BJ (cell line): ENCODE results near the gene DNAAF8. TPM values are rescaled to one million over a fixed set of nuclear protein-coding genes. Genes with fewer than 3 reads are reported as not detected.

Source experiments
- CTCF ChIA-PET: fragments of 350-600 bp; formaldehyde crosslinking; extraction: SDS; loops from one replicate; lab custom pipeline; 2021; ENCODE audit warnings: antibody characterized with exemption, inconsistent platforms; lab: Yijun Ruan, JAX
- POLR2A ChIA-PET: fragments of 300-600 bp; sonication (Branson Sonifier 250); formaldehyde crosslinking; extraction: SDS; loops from one replicate; lab custom pipeline; 2021; ENCODE audit warnings: antibody characterized with exemption; lab: Charles Lee
- DNase-seq: peaks from one replicate; pipeline ENCODE4 v3.0.0-alpha.2; 2011; ENCODE audit warnings: low read depth
- H3K27me3 ChIP-seq: 2 replicates; pipeline ENCODE4 v1.6.0; 2011; ENCODE audit warnings: low read length; ENCODE audit not compliant: control insufficient read depth, insufficient read depth
- H3K36me3 ChIP-seq: 2 replicates; pipeline ENCODE4 v1.5.1; 2011; ENCODE audit warnings: low read length; ENCODE audit not compliant: control insufficient read depth, insufficient read depth
- H3K4me3 ChIP-seq: 2 replicates; pipeline ENCODE4 v1.5.1; 2011; ENCODE audit warnings: low read depth, mild to moderate bottlenecking, control low read depth, low read length
- polyA plus RNA-seq: library from polyadenylated mRNA; depleted of rRNA; stranded (reverse); fragments of >200 nt; gene quantifications from 2 replicates; pipeline ENCODE4 v1.2.3, GENCODE V29; 2011
- TF ChIP-seq, protein P1 (sequence below): IDR thresholded peaks from 2 replicates; pipeline ENCODE4 v1.5.1; 2011; ENCODE audit warnings: low read depth, mild to moderate bottlenecking, control low read depth, inconsistent platforms, low read length, moderate library complexity; ENCODE audit not compliant: insufficient read depth

Gene DNAAF8
- polyA plus RNA-seq, 1 experiment = 2.2 TPM

DNA sequence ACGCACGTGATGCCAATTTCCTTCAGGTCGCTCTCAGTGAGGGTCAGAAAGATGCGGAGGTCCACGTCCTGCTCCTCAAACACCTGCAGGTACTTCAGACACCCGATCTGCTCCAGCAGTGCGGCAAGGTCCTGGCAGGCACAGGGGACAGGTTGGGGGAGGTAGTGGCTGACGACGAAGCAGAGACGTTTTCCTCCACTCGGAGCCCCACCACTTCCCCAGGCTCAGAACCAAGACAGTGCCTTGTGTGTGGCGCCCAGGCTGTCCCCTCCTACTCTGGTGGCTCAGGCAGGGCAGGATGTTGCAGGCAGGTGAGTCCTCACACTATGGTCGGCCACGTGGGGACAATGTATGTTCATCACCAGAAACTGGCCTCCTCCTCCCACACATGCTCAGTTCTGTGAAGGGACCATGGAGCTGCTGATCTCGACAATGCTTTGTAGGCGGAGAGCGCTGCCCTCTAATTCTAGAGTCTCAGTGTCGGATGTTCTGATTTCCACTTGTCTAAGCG is 35.2 kb upstream of the DNAAF8 start:
- Histone ChIP-seq H3K27me3 (no peaks in the 10 kb centered on the region), H3K36me3 (peaks cover 53% of the 10 kb centered on the region), H3K4me3 (no peak overlapping the region)
- TF ChIP-seq, protein P1, sequence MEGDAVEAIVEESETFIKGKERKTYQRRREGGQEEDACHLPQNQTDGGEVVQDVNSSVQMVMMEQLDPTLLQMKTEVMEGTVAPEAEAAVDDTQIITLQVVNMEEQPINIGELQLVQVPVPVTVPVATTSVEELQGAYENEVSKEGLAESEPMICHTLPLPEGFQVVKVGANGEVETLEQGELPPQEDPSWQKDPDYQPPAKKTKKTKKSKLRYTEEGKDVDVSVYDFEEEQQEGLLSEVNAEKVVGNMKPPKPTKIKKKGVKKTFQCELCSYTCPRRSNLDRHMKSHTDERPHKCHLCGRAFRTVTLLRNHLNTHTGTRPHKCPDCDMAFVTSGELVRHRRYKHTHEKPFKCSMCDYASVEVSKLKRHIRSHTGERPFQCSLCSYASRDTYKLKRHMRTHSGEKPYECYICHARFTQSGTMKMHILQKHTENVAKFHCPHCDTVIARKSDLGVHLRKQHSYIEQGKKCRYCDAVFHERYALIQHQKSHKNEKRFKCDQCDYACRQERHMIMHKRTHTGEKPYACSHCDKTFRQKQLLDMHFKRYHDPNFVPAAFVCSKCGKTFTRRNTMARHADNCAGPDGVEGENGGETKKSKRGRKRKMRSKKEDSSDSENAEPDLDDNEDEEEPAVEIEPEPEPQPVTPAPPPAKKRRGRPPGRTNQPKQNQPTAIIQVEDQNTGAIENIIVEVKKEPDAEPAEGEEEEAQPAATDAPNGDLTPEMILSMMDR = no peak
- ChIA-PET POLR2A (no interaction called here), CTCF (interaction anchor here (1.4 kb wide), 1 partner anchor 257 kb away, joined by 3 read pairs; no protein-coding TSS in a partner anchor)
- no peak for DNase-seq

- TF ChIP-seq, protein P1 = no peak
- Histone ChIP-seq H3K4me3 (no peak overlapping the region), H3K27me3 (no peaks in the 10 kb centered on the region), H3K36me3 (peaks cover 53% of the 10 kb centered on the region)
- ChIA-PET POLR2A (interaction anchor here (0.6 kb wide), 1 partner anchor 230 kb away, joined by 3 read pairs; no protein-coding TSS in a partner anchor), CTCF (no interaction called here)
- no peak for DNase-seq
These were observed 33.8 kb upstream of the DNAAF8 start for GRCh38 chr16:4700380-4700996.

DNA sequence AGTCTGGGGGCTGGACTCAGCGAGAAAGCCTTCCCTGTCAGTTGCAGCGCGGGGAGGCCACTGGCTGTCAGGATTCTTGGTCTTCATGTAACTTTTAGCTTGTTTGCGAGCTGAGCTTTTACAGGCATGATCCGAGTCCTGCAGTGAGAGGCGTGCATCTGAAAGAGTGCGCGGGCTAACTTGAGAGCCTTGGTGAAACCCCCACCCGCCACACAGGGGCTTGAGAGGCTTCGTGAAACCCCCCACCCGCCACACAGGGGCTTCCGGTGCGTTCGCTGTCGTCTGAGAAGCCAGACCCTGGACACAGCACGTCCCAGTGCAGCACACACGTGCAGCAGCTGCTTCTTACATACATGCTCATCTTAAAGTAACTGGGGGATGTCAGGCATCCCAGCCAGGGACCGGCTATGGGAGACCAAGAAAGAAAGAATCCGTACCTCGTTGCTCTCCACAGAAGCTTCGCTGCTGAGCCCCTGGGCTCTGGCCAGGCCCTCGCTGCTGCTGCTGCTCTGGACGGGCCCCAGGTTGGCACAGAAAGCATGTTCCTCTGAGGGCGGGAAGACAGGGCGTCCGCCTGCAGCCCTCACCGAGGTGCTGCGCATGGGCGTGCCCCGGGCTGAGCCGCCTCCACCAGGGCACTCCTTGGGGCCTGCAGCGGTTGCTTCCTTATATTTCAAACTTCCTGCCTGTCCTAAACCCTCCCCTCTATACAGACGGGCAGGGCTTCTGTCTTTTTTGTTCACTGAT is 33.2 kb upstream of the DNAAF8 start:
- TF ChIP-seq, protein P1 = no peak
- no peak for DNase-seq
- Histone ChIP-seq H3K36me3 (peaks cover 48% of the 10 kb centered on the region), H3K27me3 (no peaks in the 10 kb centered on the region), H3K4me3 (no peak overlapping the region)
- ChIA-PET CTCF (no interaction called here), POLR2A (no interaction called here)

GRCh38 chr16:4701791-4702465 is 32.4 kb upstream of the DNAAF8 start:
- no peak for DNase-seq
- TF ChIP-seq, protein P1 = no peak
- Histone ChIP-seq H3K36me3 (peaks cover 45% of the 10 kb centered on the region), H3K4me3 (no peak overlapping the region), H3K27me3 (no peaks in the 10 kb centered on the region)
- POLR2A ChIA-PET = no interaction called here
- CTCF ChIA-PET = no interaction called here

DNA sequence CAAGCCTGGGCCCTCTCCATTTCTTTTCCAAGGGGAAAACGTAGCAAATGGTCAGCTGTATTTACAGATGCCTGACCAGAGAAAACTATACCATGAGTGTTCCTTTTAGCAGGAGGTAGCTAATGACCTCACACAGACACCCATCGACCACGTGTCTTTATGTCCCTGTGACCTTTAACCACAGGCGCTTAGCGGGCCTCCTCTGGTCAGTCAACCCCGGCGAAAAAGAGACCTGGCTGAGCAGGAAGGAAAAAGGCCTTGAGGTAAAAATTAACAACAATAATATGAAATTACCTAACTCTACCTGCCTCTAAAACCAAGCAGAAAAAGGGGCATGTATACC is 31.9 kb upstream of the DNAAF8 start:
- no peaks in the 10 kb centered on the region for H3K27me3 ChIP-seq
- POLR2A ChIA-PET = no interaction called here
- CTCF ChIA-PET = no interaction called here
- DNase-seq = no peak
- TF ChIP-seq, protein P1 = no peak
- H3K4me3 ChIP-seq = no peak overlapping the region
- peaks cover 40% of the 10 kb centered on the region for H3K36me3 ChIP-seq
